ENCODE results near the gene C1orf159. TPM values are rescaled to one million over a fixed set of nuclear protein-coding genes. Genes with fewer than 3 reads are reported as not detected.

The C1orf159 gene
- total and polyA plus RNA-seq, 2 of the 8 experiments (the other 6 are each of a cell fraction or from before 2014, with no cell fraction given), result 10.0 to 10.9 TPM

- no peak overlapping the region; the same call in 1 of the 2 replicates for H2BK15ac ChIP-seq (ENCODE audit: low read length)
- no peaks in the 10 kb centered on the region for H3K79me2 ChIP-seq (ENCODE audit: control insufficient read depth in 1 of 2, insufficient read depth in 2 of 2, low read length in 2 of 2)
- no peak overlapping the region for H2BK120ac ChIP-seq (replicated peaks; ENCODE audit: low read depth, low read length)
- H2BK20ac ChIP-seq (ENCODE audit: low read length), result no peak overlapping the region
- DNase-seq (ENCODE audit: low read depth in 1 of 2, low spot score in 2 of 2) (no peak), FAIRE-seq (no peak)
- no peak overlapping the region for H3K27ac ChIP-seq (ENCODE audit: low read depth, low read length)
- no peak overlapping the region for H2BK12ac ChIP-seq (ENCODE audit: low read depth, low read length)
- no peak overlapping the region for H2AK5ac ChIP-seq (ENCODE audit: low read depth, low read length)
- H3K9me3 ChIP-seq (ENCODE audit: insufficient read depth in 2 of 2, low read depth in 1 of 2, low read length in 1 of 2), result no peaks in the 10 kb centered on the region
- no peak overlapping the region for H3K14ac ChIP-seq (ENCODE audit: insufficient read length)
- H3K9ac ChIP-seq (replicated peaks in 1 of 4; ENCODE audit: extremely low read depth in 1 of 4, low read depth in 3 of 4, low read length in 3 of 4), result no peak overlapping the region
- H2AFZ ChIP-seq (ENCODE audit: low read length), result no peak overlapping the region
- H3K4me1 ChIP-seq (replicated peaks in 1 of 4; ENCODE audit: control insufficient read depth in 3 of 4, insufficient read depth in 4 of 4, low read length in 3 of 4), result peaks cover 0 to 19% (median 7%) of the 10 kb centered on the region in 4 experiments; a peak in 5 of 7 replicates
- H2BK5ac ChIP-seq (ENCODE audit: low read depth, low read length), result no peak overlapping the region
- no peak overlapping the region for H3K18ac ChIP-seq (ENCODE audit: extremely low read depth, low read length)
- H3K4me3 ChIP-seq (ENCODE audit: extremely low read depth in 1 of 4, insufficient read depth in 2 of 4, low read depth in 3 of 4, low read length in 4 of 4), result no peak overlapping the region
- H3K4me2 ChIP-seq (ENCODE audit: insufficient read depth in 1 of 2, low read depth in 2 of 2, low read length in 2 of 2), result no peak overlapping the region
- H3K23me2 ChIP-seq (ENCODE audit: low read depth, low read length), result peaks cover 2% of the 10 kb centered on the region; the same call in 1 of the 2 replicates
- no peaks in the 10 kb centered on the region for H3K36me3 ChIP-seq (ENCODE audit: control insufficient read depth in 2 of 4, insufficient read depth in 4 of 4, low read length in 3 of 4)
- no peak for TF ChIP-seq TCF12 (IDR thresholded peaks at IDR 0.05; ENCODE audit: low read depth, low read length)
- no peak for TF ChIP-seq JUN (IDR thresholded peaks at IDR 0.05; ENCODE audit: low read depth, low read length)
- 93% methylated on average over 24 of the region's 28 CpGs; no CpG with 5 or more reads in 1 of the 2 experiments for WGBS, 2 experiments (ENCODE audit: extremely low coverage in 1 of 2, insufficient coverage in 1 of 2, insufficient read length in 1 of 2, insufficient replicate concordance in 2 of 2, low coverage in 1 of 2, low lambda C conversion rate in 2 of 2, missing lambda C conversion rate in 1 of 2)
- no peak overlapping the region; the same call in 1 of the 2 replicates for H4K8ac ChIP-seq (ENCODE audit: extremely low read depth, insufficient read depth, low read length)
- H4K91ac ChIP-seq (replicated peaks; ENCODE audit: insufficient read length, low read length), result no peak overlapping the region
- POLR2A ChIA-PET (ENCODE audit: partially characterized antibody), result interaction anchor here (1.5 kb wide), 1 partner anchor 121 kb away, joined by 3 read pairs; the partner anchor contains the start of gene ISG15
- no peak overlapping the region for H4K5ac ChIP-seq (ENCODE audit: insufficient read length, low read depth, low read length)
- H3K79me1 ChIP-seq (ENCODE audit: low read depth, low read length), result no peaks in the 10 kb centered on the region
- peaks cover 0 to 7% (median 3%) of the 10 kb centered on the region in 4 experiments; a peak in 2 of 7 replicates for H3K27me3 ChIP-seq (replicated peaks in 1 of 4; ENCODE audit: control insufficient read depth in 3 of 4, extremely low read depth in 1 of 4, insufficient read depth in 3 of 4, low read length in 3 of 4)
- H3K4ac ChIP-seq (replicated peaks; ENCODE audit: insufficient read length, low read depth, low read length), result no peak overlapping the region
- CTCF ChIA-PET (ENCODE audit: partially characterized antibody), result no interaction called here
- H3K56ac ChIP-seq (replicated peaks; ENCODE audit: insufficient read length, low read depth, low read length), result no peak overlapping the region
- no peaks in the 10 kb centered on the region for H4K20me1 ChIP-seq (replicated peaks in 1 of 2; ENCODE audit: control insufficient read depth in 1 of 2, insufficient read depth in 2 of 2, low read length in 2 of 2)
- no peak overlapping the region for H3K23ac ChIP-seq (ENCODE audit: insufficient read length)
Measured at GRCh38 chr1:1134300-1134970, 18.5 kb upstream of the C1orf159 start.

Data from H1 (cell line).